ENCODE data around the gene LRCH1. TPM values are rescaled to one million over a fixed set of nuclear protein-coding genes. Genes with fewer than 3 reads are reported as not detected.

The LRCH1 gene
- total RNA-seq, 2 experiments from 2014 or later, result 17.4 to 18.2 TPM

DNA sequence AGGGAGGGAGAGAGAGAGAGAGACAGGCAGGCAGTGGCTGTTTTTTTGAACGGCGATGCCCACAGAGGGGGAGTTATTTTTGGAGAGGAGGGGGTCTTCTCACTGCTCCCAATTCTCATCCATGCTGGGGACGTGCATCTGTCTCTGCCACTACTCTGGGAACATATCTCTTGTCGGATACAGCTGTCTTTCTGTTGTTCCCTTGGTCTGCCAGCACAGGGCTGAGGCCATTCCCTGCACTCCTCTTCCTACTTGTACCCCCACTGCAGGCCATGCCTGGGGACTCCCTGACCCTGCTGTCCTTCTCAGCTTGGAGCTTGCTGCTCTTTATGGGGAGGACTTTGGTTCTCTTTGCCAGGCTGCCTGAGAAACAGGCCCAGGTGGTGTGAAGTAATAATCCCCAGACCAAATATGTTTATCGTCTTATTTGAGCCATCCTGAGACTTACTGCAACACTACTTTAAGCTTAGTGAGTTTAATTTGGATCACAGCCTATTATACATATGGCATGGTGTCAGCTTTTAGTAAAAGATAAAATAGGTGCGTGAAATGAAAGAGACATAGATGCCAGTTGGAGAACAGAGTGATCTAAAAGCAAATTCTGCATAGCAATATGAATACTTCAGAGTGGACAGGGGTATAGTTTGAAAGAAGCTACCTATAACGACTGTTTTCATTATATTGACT is 19.1 kb downstream of the LRCH1 start:
- ChIA-PET CTCF (interaction anchor here (1.0 kb wide), 1 partner anchor 21 kb away, joined by 3 read pairs; no protein-coding TSS in a partner anchor), POLR2A (no interaction called here)
- no peak overlapping the region for H3K27ac Mint-ChIP-seq
- peaks cover 33% of the 10 kb centered on the region for H3K4me1 Mint-ChIP-seq
- no peaks in the 10 kb centered on the region for H3K9me3 Mint-ChIP-seq
- H3K4me3 Mint-ChIP-seq, result no peak overlapping the region
- DNase-seq, result no peak
- peaks cover 3% of the 10 kb centered on the region for H3K36me3 Mint-ChIP-seq (ENCODE audit: low read depth)
- no peaks in the 10 kb centered on the region for H3K27me3 Mint-ChIP-seq

DNA sequence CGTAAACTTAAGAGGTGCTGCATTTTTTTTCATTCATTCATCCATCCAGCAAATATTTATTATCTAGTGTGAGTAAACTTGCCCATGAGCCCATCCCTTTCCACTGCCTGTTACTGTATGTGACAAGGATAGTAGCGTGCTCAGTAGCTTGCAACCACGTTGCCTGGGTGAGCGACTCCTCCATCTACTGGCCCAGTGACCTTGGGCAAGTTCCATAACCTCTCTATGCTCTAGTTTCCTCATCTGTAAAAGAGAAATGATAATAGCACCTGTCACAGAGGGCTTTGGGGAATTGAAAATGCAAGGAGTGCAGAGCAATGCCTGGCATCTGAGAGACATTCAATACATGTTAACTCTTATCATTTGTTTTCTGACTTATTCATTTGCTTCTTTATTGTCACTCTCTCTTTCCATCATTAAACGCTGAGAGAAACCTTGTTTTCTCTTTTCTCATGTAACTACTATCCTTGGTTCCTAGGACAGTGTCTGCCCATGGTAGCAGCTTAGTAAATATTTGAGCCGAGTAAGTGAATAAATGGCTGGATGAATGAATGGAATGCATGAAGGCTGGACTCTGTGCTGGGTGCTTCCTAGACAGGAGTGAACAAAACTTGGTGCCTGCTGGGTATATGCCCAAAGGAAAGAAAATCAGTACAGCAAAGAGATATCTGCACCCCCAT is 19.9 kb downstream of the LRCH1 start:
- POLR2A ChIA-PET, result no interaction called here

DNA sequence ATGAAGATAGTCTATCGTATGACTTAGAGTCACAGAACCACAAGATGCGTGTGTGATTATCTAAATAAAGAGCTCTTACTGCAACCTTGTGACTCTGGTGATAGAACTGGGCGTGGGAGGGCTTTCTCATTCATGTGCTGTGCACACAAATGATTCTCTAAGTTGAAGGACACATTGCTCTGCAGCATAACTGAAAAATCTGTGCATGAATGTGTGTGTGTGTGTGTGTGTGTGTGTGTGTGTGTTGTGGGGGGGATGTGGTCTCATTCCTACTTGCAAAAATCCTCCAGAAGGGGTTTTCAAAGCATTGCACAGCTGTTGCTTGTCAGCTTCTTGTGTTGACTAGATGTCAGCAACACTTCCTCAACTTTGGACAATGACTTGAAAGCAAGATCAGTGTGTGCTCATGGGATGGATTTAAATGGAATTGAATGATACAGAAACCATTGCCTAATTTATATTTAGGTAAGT is 22.4 kb downstream of the LRCH1 start:
- Mint-ChIP-seq H3K36me3 (ENCODE audit: low read depth) (peaks cover 5% of the 10 kb centered on the region), H3K27ac (no peak overlapping the region), H3K27me3 (no peaks in the 10 kb centered on the region), H3K4me1 (peaks cover 52% of the 10 kb centered on the region), H3K9me3 (no peaks in the 10 kb centered on the region), H3K4me3 (no peak overlapping the region)
- ChIA-PET POLR2A (no interaction called here), CTCF (interaction anchor here (2.4 kb wide), 1 partner anchor 17 kb away, joined by 5 read pairs; no protein-coding TSS in a partner anchor)
- DNase-seq, result no peak

More for the DNA sequence above, 19.9 kb downstream of the LRCH1 start:
- H3K4me1 Mint-ChIP-seq, result peaks cover 39% of the 10 kb centered on the region
- H3K4me3 Mint-ChIP-seq, result no peak overlapping the region
- CTCF ChIA-PET, result interaction anchor here (1.0 kb wide), 1 partner anchor 21 kb away, joined by 3 read pairs; no protein-coding TSS in a partner anchor
- no peak overlapping the region for H3K27ac Mint-ChIP-seq
- H3K27me3 Mint-ChIP-seq, result no peaks in the 10 kb centered on the region
- no peaks in the 10 kb centered on the region for H3K9me3 Mint-ChIP-seq
- peaks cover 2% of the 10 kb centered on the region for H3K36me3 Mint-ChIP-seq (ENCODE audit: low read depth)
- DNase-seq, result no peak

DNA sequence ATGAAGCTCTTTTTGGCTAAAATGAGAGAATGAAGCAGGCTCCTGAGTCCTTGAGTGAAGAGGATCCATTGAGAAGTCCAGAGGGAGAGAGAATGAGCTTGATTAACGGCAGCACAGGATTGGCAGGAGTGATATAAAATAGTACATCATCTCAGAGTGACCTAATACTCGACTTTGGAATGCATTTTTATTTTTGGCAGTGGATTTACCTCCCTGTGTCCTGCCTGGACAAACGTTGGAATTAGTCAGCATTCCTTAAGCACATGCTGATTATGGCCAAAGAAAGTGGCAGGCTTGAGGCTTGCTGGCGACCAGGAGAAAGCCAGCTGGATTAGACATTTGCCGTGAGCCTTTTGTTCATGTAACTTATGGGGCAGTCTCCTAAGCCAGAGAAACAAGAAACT is 22.9 kb downstream of the LRCH1 start:
- peaks cover 5% of the 10 kb centered on the region for H3K36me3 Mint-ChIP-seq (ENCODE audit: low read depth)
- DNase-seq, result no peak
- H3K9me3 Mint-ChIP-seq, result no peaks in the 10 kb centered on the region
- no peak overlapping the region for H3K4me3 Mint-ChIP-seq
- ChIA-PET POLR2A (no interaction called here), CTCF (interaction anchor here (2.4 kb wide), 1 partner anchor 18 kb away, joined by 5 read pairs; no protein-coding TSS in a partner anchor)
- H3K27ac Mint-ChIP-seq, result no peak overlapping the region
- peaks cover 52% of the 10 kb centered on the region for H3K4me1 Mint-ChIP-seq
- no peaks in the 10 kb centered on the region for H3K27me3 Mint-ChIP-seq

DNA sequence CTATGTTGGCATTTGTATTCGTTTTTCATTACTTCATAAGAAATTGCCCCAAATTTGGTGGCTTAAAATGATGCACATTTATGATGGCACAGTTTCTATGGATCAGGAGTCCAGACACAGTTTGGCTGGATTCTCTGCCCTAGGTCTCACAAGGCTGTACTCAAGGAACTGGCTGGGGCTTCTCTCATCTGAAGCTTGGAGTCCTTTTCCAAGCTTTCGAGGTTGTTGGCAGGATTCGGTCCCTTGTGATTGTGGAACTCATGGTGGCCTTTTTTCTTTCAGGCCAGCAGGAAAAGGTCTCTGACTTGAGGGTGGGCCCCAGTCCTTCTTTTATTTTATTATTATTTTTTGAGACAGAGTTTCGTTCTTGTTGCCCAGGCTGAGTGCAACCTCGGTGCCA is 23.8 kb downstream of the LRCH1 start:
- no peaks in the 10 kb centered on the region for H3K9me3 Mint-ChIP-seq
- no peak overlapping the region for H3K4me3 Mint-ChIP-seq
- POLR2A ChIA-PET, result interaction anchor here (0.7 kb wide), 1 partner anchor 70 kb away, joined by 4 read pairs; no protein-coding TSS in a partner anchor
- peaks cover 48% of the 10 kb centered on the region for H3K4me1 Mint-ChIP-seq
- DNase-seq, result no peak
- peaks cover 4% of the 10 kb centered on the region for H3K36me3 Mint-ChIP-seq (ENCODE audit: low read depth)
- no peak overlapping the region for H3K27ac Mint-ChIP-seq
- no peaks in the 10 kb centered on the region for H3K27me3 Mint-ChIP-seq
- CTCF ChIA-PET, result interaction anchor here (0.6 to 1.4 kb wide), 2 partner anchors 14 to 15 kb away, joined by 3 read pairs; no protein-coding TSS in a partner anchor

DNA sequence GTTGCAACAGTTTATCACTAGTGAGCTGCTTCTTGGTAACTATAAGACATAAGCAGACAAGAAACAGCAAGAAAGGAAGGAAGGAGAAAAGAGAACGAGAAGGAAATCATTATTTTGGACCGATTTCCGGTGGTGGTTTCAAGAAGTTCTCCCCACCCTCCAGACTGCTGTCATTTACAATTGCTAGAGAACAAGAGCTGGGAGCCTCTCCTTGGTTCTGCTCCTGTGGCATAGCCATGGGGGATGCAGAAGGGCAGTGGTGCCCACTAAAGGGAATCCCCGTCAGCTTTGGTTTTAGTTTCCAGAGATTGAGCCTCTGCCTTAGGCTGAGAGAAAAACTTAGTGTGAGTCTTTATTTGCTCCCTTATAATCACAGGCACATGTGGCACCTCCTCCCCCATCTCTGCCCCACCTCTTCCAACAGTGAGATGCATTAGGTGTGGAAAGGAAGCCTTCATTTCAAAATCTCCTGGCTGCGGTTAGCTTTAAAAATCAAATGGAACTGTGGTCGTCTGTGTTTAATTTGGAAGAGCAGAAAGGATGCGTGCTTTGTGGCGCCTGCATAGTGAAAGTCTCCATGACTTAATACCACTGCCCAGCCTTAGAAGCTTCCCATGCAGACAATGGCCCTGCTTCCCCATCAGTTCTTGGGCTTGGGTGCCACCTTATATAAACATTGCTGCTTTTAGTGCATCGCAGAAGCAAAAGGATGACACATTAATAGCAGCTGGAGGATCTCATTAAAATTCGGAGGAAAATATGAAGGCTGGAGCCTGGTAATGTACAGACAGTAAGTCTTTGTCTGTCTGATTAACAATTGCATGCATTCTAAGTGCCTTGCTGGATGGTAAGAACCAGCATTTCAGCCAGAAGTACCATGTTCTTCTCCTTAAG is 25.0 kb downstream of the LRCH1 start:
- Mint-ChIP-seq H3K9me3 (no peaks in the 10 kb centered on the region), H3K4me3 (peak overlapping the region; percentile 8), H3K27me3 (no peaks in the 10 kb centered on the region), H3K4me1 (peaks cover 50% of the 10 kb centered on the region), H3K27ac (peak overlapping the region; percentile 71), H3K36me3 (ENCODE audit: low read depth) (peaks cover 4% of the 10 kb centered on the region)
- CTCF ChIA-PET, result interaction anchor here (1.3 to 1.4 kb wide), 3 partner anchors 13 to 21 kb away, joined by 3 to 4 read pairs (median 3); no protein-coding TSS in a partner anchor
- DNase-seq, result no peak
- POLR2A ChIA-PET, result interaction anchor here (0.7 kb wide), 1 partner anchor 69 kb away, joined by 4 read pairs; no protein-coding TSS in a partner anchor

DNA sequence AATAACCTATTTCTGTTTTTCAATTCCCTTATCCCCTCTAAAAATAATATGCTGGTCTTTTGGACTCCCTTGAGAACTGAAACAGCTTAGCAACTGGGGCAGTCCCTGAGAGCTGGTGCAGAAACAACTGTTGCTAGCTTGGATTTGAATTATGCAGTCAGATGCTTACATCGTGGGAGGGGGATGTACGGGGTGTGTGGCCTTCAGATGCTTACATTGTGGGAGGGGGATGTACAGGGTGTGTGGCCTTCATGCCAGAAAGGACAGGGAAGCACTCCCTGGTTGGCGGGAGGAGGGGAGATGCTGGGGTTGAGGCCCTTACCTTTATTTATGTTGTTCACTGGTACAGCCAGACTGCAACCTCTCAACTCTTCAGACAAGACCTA is 25.6 kb downstream of the LRCH1 start:
- Mint-ChIP-seq H3K27ac (no peak overlapping the region), H3K4me1 (peaks cover 45% of the 10 kb centered on the region), H3K9me3 (no peaks in the 10 kb centered on the region), H3K27me3 (no peaks in the 10 kb centered on the region), H3K4me3 (no peak overlapping the region), H3K36me3 (ENCODE audit: low read depth) (peaks cover 4% of the 10 kb centered on the region)
- POLR2A ChIA-PET, result no interaction called here
- DNase-seq, result no peak
- CTCF ChIA-PET, result interaction anchor here (1.3 kb wide), 2 partner anchors 12 to 21 kb away, joined by 3 to 4 read pairs; no protein-coding TSS in a partner anchor

DNA sequence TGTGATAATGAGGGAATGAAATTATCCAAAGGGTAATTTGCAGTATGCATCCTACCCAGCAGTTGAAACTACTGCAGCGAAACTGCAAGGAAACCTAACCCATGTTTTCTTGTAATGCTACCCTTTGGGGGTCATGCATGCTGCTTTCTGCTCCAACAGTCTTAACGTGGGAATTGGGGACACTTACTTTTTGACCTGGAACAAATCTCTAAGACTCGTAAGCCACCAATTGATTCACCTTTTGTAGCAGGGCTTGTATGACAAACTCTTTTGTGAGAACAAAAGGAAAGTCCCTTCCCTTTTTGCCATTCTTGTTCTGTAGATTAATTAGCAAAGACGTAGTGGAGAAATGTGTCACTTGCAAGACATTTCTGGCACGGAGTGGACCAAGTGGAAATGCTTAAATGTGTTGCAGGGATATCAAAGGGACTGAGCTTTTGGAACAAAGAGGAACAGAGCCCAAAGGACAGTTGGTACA is 27.4 kb downstream of the LRCH1 start:
- Mint-ChIP-seq H3K27ac (no peak overlapping the region), H3K36me3 (ENCODE audit: low read depth) (peaks cover 4% of the 10 kb centered on the region), H3K4me3 (no peak overlapping the region), H3K4me1 (peaks cover 43% of the 10 kb centered on the region), H3K27me3 (no peaks in the 10 kb centered on the region), H3K9me3 (no peaks in the 10 kb centered on the region)
- no peak for DNase-seq
- POLR2A ChIA-PET, result no interaction called here
- CTCF ChIA-PET, result no interaction called here

DNA sequence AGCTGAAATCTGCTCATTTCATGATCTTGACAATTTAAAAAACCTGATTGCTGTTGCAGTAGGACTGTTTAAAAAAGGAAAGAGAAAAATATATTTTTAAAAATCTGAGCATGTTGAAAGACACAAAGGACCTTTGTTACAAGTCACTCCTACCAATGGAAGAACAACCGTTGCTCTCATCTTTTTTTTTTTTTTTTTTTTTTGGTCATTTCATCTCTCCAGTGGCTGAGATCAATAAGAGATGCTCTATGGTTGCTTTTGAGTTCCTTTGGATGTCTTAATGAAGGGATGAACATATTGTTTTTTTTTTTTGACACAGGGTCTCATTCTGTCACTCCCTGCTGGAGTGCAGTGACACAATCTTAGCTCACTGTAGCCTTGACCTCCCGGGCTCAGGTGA is 29.2 kb downstream of the LRCH1 start:
- H3K27me3 Mint-ChIP-seq, result no peaks in the 10 kb centered on the region
- DNase-seq, result no peak
- no peak overlapping the region for H3K4me3 Mint-ChIP-seq
- peaks cover 4% of the 10 kb centered on the region for H3K36me3 Mint-ChIP-seq (ENCODE audit: low read depth)
- H3K27ac Mint-ChIP-seq, result no peak overlapping the region
- H3K4me1 Mint-ChIP-seq, result peaks cover 34% of the 10 kb centered on the region
- CTCF ChIA-PET, result interaction anchor here (1.3 to 1.5 kb wide), 2 partner anchors 19 to 71 kb away, joined by 3 read pairs; no protein-coding TSS in a partner anchor
- no peaks in the 10 kb centered on the region for H3K9me3 Mint-ChIP-seq
- POLR2A ChIA-PET, result no interaction called here

DNA sequence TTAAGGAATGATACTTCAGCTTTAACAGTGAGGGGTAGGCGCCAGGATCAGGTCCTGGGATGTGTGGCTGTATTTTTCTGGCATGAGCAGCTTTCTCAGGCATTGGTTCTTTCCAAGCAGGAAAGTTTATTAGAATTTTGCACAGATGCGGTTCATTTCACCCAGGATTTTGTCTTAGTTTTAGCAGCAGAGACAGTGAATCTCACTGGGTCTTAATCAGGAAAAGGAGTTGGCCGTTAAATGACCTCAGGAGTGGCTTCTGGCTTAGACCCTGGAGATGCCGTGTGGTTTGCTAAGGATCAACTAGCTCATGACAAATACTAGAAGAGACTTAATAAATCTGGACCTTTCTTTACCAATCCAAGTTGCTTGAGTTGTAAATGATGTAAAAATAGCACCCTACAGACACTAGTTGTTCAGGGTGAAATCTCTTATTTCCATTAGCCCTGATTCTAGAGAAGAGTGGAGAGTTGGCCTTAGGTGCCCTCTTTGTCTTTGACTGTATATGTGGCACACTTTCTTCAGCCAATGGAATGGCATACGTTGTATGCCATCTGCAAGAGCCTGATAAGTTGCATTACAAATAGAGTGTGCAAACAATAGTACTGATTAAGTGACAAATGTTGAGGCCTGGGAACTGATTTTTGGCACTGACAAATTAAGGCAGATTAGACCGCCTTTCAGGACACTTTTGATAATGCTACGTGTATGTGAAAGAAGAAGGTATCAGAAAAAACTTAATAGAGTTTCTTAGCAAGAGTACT is 34.0 kb downstream of the LRCH1 start:
- Mint-ChIP-seq H3K9me3 (no peaks in the 10 kb centered on the region), H3K36me3 (ENCODE audit: low read depth) (peaks cover 3% of the 10 kb centered on the region), H3K27me3 (no peaks in the 10 kb centered on the region), H3K4me1 (peaks cover 31% of the 10 kb centered on the region), H3K27ac (no peak overlapping the region), H3K4me3 (no peak overlapping the region)
- no peak for DNase-seq
- ChIA-PET POLR2A (no interaction called here), CTCF (interaction anchor here (1.5 kb wide), 1 partner anchor 17 kb away, joined by 5 read pairs; no protein-coding TSS in a partner anchor)

DNA sequence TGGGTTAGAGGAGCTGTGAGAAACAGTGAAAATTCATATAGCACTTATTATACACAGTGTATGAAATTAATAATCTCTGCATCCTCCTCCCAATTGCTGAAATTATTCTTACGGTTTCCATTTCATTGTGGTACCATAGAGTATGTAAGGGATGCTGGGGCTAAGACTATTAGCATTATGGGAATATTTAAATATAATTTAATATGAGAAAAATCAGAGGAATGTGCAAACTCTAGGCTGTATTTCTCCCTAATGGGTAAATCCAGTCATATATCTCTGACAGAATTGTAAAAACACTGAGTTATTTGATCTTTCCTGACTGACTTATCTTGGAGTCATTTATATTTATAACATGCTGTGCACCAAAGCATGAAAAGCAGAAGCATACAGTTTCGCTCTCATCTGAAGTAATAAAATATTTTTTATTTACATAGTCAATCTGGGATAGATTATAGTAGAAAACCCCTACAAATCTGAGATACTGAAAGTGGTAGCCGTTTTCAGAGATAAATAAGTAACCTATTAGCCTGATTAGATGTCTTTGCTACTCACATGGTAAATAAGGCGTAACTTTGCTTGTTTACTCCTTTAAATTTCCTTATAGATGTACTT is 34.9 kb downstream of the LRCH1 start:
- Mint-ChIP-seq H3K4me1 (peaks cover 39% of the 10 kb centered on the region), H3K4me3 (no peak overlapping the region), H3K27me3 (no peaks in the 10 kb centered on the region), H3K27ac (no peak overlapping the region), H3K9me3 (no peaks in the 10 kb centered on the region), H3K36me3 (ENCODE audit: low read depth) (peaks cover 3% of the 10 kb centered on the region)
- ChIA-PET POLR2A (no interaction called here), CTCF (no interaction called here)
- DNase-seq, result no peak
